ENCODE data around the gene ZYX.
A peak's percentile ranks its signal among the peaks of the same experiment; 100 is the strongest.

Gene ZYX

DNA sequence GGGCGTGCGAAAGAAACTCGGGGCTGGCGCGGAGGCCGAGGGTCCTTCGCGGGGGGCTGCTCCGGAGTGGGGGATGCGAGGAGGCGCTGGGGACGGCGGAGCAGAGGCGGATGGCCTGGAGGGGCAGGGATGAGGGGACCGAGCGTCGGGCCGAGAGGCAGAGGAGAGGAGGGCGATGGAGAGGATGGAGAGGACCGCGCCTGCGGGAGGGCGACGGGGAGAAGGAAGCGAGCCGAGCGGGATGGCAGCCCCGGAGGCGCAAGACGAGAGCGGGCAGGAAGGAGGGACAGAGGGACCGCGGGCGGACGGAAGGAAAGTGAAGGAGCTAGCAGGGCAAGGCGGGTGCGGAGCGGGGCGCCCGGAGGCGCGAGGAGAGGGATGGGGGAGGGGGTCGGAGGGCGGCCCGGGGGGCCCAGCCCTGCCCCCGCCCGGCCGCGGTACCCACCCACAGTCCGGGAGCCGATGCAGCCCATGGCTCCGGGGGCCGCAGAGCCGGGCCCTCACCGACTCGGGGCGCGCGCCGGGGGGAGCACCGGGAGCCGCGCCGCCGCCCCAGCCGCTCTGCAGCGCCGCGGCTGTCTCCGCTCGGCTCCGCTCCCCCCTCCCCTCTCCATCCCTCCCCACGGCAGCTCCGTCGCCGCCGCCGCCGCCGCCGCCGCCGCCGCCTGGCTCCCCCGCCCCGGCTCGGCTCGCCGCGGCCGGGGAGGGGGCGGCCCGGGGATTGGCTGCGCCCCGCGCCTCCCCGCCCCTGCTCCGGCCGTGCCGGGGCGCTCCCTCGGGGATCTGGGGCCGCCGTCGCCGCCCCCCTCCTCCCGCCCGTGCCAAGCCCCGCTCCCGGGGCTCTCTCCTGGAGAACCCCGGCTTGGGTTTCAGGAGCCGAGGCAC, 18.8 kb upstream of the ZYX start, which contains the start of gene FAM131B:
Gene FAM131B, minus strand, starts transcription at position 583 of the 885 bp plus-strand sequence. Its CDS starts 110 bp downstream, at position 473.
- TF ChIP-seq, protein P1, sequence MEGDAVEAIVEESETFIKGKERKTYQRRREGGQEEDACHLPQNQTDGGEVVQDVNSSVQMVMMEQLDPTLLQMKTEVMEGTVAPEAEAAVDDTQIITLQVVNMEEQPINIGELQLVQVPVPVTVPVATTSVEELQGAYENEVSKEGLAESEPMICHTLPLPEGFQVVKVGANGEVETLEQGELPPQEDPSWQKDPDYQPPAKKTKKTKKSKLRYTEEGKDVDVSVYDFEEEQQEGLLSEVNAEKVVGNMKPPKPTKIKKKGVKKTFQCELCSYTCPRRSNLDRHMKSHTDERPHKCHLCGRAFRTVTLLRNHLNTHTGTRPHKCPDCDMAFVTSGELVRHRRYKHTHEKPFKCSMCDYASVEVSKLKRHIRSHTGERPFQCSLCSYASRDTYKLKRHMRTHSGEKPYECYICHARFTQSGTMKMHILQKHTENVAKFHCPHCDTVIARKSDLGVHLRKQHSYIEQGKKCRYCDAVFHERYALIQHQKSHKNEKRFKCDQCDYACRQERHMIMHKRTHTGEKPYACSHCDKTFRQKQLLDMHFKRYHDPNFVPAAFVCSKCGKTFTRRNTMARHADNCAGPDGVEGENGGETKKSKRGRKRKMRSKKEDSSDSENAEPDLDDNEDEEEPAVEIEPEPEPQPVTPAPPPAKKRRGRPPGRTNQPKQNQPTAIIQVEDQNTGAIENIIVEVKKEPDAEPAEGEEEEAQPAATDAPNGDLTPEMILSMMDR (conservative IDR thresholded peaks at IDR 0.05; ENCODE audit: low read depth, low read length) = no peak
- H3K4me3 ChIP-seq (ENCODE audit: low read depth, low read length) = peak within 1 kb of the TSS; percentile 56
- no peak for DNase-seq (ENCODE audit: low read depth)

DNA sequence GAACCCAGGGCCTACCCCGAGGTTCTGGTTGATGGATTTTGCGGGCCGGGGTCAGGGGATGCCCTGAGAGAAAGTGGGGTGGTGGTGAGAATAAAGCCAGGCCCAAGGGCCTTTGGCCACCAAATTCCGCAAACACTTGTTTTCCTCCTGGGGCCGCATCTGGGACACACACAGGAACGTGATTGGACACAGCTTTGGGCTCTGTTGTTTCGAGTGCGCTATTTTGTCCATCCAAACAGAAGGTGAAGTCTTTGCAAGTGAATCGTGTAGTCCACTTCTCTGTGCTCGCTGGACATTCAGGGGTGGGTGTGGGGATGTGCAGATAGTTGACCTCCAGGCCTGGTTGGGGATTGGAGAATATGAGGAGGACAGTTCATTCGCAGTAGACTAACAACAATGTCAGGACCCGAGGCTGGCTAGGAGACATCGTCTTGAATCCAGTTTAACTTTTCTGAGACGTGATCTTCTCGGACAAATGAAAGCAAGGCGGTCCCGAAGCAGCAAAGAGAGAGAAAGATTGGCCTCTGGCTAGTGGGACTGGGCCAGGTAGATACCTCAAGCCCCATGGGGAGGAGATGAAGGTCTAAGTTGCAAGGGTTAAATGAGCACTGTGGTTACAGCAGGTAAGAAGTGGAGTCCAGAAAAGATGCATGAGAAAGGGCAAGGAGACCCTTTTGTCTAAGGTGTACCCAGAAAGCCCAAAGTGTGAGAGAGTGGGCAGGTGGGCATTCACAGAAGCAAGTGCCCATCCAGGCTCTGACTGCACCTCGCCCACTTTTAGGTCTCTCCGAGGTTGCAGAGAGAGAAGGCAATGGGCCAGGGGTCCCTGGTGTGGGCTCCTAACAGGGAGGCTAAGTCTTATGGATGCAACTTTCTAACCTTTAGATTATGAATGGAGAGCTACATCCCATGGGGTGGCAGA, 17.9 kb upstream of the ZYX start:
- no peak for DNase-seq (ENCODE audit: low read depth)
- TF ChIP-seq, protein P1 (conservative IDR thresholded peaks at IDR 0.05; ENCODE audit: low read depth, low read length) = no peak
- H3K4me3 ChIP-seq (ENCODE audit: low read depth, low read length) = peak overlapping the region; percentile 17

DNA sequence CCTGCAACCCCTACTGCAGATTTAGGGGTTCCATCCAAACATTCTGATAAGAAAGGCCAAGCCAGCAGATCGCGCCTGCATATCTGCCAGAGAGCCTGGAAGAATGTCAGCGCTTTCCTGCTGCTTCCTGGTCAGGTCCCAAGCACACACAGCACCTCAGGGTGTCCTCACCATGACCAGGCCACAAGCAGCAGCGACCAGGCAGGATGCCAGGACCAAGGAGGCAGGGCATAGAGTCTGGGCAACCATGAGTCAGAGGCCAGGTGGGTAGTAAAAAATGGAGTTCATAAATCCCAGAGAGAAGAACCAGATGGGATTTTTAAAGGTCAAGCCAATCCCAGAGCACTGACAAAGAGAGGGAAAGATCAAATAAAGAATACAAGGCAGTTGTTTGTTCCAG, 13.2 kb upstream of the ZYX start:
- TF ChIP-seq, protein P1 (conservative IDR thresholded peaks at IDR 0.05; ENCODE audit: low read depth, low read length) = no peak
- no peak for DNase-seq (ENCODE audit: low read depth)
- H3K4me3 ChIP-seq (ENCODE audit: low read depth, low read length) = no peak overlapping the region

DNA sequence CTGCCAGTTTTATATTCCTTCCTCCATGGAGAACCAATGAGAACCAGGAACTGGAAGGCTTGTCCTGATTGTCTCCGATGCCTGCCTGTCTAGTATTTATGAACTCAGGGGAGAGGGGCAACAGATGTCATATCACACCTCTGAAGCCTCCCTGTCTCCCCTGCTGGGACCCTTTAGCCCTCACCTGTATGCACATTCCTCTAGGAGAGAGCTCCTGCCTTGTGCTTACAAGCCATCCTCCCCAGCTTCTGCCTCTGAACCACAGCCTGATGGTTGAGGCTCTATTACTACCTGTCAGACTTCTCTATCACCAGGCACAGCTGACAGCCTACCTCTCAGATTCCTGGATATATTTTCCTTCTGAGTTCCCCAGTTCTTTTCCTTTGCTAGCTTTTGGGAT, 12.8 kb upstream of the ZYX start:
- TF ChIP-seq, protein P1 (conservative IDR thresholded peaks at IDR 0.05; ENCODE audit: low read depth, low read length) = no peak
- H3K4me3 ChIP-seq (ENCODE audit: low read depth, low read length) = no peak overlapping the region
- DNase-seq (ENCODE audit: low read depth) = no peak

DNA sequence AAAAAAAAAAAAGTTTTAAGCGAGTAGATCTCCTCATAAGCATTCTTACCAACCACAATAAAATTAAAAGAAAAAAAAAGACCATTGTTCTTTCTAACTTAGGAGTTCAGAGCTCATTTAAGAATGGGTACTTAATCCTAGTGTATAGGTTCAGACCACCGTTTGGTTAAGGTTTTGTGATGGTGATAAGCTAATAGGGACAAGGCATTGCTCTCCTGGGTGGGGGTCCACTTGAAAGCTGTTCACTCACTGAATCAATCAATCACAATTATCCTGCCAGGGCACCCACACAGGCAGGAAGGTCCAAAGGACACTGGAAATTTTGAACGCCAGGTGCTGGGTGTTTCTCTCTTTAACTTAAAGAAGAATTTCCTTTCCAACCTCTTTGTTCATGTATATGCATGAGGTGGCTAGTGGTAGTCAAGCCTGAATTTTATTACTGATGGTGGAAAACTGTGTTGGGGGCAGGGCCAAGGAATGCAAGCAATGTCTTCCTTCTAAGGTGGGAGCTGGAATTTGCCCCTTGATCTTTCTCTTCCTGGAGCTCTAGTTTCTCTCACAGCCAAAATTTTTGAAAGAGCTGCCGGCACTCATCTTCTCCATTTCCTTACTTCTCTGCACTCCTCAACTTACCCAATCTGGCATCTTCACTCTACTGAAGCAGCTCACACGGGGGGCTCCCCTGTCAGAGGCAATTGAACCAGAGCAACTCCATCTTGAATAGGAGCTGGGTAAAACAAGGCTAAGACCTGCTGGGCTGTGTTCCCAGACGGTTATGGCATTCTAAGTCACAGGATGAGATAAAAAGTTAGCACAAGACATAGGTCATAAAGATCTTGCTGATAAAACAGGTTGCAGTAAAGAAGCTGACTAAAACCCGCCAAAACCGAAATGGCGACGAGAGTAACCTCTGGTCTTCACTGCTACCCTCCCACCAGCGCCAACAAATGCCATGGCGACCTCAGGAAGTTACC, 11.2 kb upstream of the ZYX start:
- TF ChIP-seq, protein P1 (conservative IDR thresholded peaks at IDR 0.05; ENCODE audit: low read depth, low read length) = no peak
- no peak for DNase-seq (ENCODE audit: low read depth)
- H3K4me3 ChIP-seq (ENCODE audit: low read depth, low read length) = no peak overlapping the region

DNA sequence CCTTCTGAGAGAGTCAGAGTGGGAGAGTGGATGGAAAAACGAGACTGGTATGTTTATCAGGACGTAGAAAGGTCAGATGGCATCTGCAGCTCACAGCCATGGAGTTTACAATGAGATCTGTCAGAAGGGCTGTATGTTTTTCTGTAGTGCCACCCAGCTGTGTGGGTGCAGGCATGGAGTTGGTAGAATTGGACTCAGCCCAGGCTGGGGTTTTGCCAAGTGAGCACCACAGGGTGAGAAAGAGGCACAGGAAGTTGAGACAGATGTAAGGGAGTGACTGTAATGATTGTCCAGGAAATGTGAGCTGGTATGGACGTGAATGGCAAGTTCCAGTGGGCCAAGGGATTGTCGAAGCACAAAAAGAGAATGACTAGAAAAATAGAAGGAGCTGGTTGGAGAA, 9.1 kb upstream of the ZYX start:
- no peak for DNase-seq (ENCODE audit: low read depth)
- TF ChIP-seq, protein P1 (conservative IDR thresholded peaks at IDR 0.05; ENCODE audit: low read depth, low read length) = no peak
- H3K4me3 ChIP-seq (ENCODE audit: low read depth, low read length) = no peak overlapping the region
